ENCODE data around the gene PRKG1.

Gene PRKG1

DNA sequence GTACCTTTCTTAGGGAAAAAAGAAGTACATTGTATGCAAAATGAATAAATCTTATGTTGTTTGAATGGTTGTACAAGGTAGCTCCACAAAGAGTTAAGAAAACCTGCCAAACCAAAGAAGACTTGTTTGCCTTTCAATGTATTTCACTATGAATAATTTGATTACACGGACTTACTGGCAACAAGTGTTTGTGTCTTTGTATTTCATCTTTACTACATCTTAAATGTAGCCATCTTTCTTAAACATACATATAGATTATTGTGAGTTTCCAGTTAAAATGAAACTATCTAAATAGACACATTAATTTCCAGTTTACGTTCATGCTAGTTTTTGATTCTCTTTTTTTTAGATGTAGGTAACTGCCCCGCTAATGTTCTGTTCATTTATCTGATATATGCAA, 2.8 kb downstream of the PRKG1 start:
- no peak for DNase-seq

DNA sequence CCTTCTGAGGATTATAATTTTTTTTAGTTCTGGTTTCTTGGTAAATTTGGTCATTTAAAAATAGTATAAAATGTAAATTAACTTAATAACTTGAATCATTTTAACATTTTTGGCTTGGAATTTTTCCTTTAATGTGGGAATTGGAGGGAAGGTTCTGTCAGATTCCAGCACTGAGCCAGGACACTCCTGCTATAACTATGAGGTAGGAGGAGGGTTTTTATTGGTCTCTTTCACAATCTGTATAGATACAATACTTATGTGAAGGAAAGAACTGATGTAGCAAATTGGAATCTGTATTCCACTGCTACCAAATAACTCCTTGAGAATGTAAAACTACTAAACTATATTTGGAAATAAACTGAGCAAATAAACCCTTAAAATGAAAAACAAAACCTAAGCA, 3.2 kb downstream of the PRKG1 start:
- no peak for DNase-seq

GRCh38 chr10:51079331-51079730, 5.0 kb downstream of the PRKG1 start:
- no peak for DNase-seq

DNA sequence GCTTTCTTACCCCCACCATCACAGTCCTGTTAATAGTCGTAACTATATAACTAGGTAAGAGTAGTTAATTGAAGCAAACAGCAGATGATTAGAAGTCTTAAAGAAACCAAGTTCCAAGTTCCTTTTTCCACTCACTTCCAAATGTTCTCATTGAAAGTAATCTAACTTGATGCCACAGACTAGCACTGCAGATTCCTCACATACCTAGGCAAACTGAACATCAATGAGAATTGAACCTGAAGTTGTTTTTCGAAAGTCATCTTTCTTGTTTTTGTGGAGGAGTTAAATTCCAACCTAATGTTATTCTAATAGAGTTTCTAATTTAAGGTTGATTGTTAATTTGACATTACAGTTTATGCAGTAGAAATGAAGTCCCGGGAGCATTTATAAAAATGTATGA, 5.5 kb downstream of the PRKG1 start:
- DNase-seq, result no peak

DNA sequence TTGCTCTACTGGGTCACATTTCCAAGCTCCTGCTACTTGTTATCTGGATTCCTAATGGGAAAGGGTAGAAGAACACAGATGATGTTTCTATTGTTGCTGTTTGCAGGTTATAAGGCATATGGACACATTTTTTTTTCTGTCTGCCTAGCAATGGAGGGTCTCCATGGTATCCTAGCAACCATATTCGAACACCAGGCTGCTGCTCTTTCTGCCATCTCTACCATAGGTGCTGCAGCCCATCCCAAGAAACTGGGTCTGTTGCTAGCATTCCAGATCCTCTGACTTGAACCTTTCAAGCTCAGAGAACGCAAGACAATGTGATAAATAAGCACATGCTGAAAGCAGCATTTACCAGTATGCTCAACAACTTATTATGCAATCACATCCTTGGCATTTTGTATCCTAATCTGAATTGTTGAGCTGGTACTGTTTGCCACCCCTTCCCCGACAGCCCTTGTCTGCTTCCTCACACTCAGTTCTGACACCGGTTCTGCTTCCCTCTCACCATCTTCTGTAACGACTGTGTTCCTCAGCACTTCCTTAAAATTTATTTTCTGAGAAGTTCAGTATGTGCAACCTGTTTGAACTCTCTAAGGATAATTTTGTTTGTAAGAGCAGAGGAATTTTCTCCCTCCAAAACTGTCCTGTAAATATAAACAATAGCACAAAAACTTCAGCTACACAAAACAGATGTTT, 6.2 kb downstream of the PRKG1 start:
- DNase-seq, result no peak

- no peak for DNase-seq
Observed at GRCh38 chr10:51082857-51083256, 8.6 kb downstream of the PRKG1 start.

- DNase-seq, result no peak
Observed at GRCh38 chr10:51083356-51083853, 9.1 kb downstream of the PRKG1 start.

DNA sequence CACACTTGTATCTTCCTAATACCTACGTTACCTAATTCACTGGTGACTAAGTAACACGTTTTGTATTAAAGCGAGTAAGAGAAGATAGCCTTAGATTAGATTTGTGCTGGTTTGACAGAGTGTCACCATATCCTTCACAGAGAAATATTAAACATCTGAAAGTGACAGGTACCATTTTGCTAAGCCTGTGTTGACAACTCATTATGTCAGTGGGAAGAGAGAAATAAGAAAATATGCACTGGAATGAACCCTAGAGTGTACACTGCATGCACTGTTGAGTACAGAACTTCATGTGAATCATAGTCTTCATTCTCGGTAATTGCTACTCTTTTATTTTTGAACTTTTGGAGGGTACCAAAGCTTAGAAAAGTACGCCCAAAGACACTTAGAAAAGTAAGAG, 10.9 kb downstream of the PRKG1 start:
- DNase-seq, result no peak

DNA sequence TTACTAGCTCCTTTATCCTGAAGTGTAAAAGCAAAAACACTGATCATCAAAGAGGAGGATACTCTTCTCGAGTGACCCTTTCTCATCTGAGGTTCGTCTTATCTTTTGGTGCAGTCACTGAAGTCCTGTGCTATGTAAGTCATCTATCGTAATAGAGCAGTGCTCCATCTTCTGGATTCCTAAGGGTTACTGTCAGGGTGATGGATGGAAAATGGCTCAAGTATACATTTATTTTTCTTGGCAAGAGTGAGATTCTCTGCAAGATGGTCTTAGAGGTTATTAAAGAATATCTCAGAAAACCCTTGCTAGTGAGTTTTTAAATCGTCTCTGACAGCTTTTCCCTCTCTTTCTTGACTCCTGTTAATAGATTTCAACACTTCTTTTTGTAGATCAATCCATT, 12.4 kb downstream of the PRKG1 start:
- DNase-seq, result no peak

- DNase-seq, result no peak
Observed at GRCh38 chr10:51087114-51087513, 12.8 kb downstream of the PRKG1 start.

- no peak for DNase-seq
Observed at GRCh38 chr10:51090190-51090589, 15.9 kb downstream of the PRKG1 start.

DNA sequence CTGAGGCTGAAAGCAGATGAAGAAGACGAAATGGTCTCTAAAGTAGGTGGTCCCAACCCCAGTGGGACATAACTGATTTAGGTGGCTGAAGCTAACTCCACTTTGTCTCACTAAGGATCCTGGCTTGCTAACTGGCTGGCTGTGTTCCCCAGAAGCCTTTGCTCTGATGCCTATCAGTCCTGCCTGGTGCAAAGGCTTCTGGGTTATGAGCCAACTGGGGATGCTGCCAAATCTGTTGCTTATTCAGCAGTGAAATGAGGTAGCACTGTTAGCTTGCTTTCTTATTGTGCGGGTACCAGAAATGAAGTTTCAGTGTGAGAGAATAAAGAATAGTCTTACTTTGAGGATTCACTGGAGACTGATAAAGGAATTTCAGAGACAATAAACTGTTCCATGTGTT, 18.1 kb downstream of the PRKG1 start:
- peak; percentile 32 for DNase-seq

GRCh38 chr10:51095444-51095843, 21.2 kb downstream of the PRKG1 start:
- DNase-seq, result no peak

- no peak for DNase-seq
Observed at GRCh38 chr10:51097546-51097945, 23.3 kb downstream of the PRKG1 start.

GRCh38 chr10:51100221-51100620, 25.9 kb downstream of the PRKG1 start:
- no peak for DNase-seq

DNA sequence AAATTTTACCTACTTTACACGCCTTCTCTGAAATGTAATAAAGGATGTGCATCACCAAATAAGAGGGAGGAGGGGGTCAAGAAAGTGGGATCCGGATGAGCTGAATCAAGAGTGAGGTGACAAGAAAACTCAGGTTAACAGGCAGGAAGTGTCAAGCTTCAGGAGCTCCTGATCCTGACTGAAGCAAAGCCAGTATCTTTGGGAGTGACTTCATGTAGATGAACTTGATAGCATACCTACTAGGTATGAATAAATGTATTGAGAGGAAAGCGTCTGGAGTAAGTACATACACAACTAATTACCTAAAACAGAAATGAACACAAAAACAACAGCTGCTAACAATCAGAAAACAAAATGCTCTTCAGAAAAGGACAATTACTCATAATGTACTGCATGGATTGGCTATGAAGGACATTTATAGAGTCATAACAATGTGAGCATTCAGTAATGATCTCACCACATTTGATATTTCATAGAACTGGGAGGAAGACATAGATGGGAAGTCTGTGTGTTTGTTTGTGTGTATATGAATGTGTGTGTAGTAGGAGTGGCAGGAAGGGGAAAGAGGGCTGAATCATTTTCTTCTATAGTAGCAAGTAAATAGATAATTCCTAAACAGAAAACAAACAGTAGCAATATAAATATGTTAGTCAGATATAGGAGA, 29.4 kb downstream of the PRKG1 start:
- no peak for DNase-seq

DNA sequence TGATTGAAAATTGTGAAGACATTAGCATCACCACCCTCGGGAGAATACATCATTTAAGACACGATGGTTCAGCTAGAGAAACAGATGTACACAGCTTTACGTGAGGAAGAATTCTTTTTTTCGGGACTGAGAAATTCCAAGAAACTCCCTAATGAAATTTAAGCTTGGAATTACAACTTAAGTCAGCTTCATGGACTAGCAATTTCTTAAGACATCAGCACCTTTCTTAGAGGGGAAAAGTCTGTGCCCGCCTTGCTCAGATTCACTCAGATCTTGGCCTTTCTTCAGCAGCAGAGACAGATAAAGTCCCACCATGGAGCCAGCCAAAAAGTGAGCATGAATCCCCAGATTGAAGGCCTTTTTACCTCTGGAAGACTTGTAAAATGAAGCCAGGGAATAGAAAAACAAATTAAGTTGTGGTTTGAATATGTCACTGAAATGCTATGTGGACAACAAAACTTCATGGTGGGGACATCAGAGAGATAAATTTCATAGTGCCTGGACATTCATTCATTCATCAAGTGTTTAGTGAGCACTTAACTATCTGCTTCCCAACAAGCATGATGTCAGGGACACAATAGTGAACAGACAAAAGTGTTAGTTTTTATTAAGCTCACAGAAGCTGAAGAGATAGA, 32.1 kb downstream of the PRKG1 start:
- no peak for DNase-seq

DNA sequence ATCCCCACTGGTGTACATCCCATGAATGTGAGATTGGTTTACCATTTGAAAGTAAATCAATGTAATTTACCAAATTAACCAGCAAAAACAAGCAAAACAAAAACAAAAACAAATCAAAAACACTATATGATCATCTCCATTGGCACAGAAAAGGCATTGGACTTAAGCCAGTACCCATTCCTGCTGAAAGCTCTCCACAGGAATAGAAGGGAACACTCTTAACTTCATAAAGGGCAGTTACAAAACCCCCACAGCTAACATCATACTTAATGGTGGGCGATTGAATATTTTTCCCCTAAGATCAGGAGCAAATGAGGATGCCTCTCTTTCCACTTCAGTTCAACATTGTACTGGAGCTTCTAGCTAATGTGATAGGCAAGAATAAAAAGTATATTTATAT, 34.1 kb downstream of the PRKG1 start:
- DNase-seq, result no peak

DNA sequence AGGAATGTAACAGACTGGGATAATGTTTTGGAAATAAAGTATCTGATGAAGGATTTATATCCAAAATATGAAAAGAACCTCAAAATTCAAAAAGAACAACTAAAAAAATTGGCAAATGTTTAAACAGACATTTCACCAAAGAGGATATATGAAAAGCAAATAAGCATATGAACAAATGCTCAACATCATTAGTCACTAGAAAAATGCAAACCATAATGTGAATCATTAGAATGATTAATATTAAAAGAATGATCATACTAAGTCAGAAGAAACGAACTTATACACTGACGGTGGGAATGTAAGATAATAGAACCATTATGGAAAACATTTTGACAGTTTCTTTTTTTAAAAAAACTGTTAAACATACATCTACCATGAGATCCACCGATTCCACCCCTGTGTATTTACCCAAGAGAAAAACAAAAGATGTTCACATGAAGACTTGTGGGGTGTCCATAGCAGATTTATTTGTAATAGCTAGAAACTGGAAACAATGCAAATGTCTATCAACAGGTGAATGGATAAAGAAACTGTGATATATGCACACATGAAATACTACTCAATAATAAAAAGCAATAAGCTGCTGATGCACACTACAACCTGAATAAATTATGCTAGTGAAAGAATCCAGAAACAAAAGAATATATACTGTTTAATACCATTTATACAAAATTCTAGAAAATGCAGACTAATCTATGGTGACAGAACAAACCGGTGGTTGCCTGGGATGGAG, 35.7 kb downstream of the PRKG1 start:
- DNase-seq, result no peak

- no peak for DNase-seq
Observed at GRCh38 chr10:51112013-51112412, 37.7 kb downstream of the PRKG1 start.

DNA sequence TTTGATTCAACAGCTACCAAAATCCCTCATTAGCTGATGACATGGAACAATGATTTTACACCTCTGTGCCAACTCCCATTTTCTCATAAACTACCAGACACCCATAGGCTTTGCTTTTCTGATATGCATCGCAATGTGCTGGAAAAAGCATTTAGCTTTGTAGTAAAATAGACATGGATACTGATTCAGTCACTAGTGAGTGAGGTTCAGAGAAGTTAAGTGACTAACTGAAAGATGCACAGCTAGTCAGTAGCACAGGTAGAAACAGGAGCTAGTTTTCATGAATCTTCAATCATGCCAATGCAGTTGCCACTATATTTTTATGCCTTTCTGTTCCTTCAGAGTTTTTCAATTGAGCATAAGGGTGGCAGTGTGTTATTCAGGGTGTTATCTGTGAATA, 38.7 kb downstream of the PRKG1 start:
- no peak for DNase-seq

GRCh38 chr10:51117053-51117660, 42.9 kb downstream of the PRKG1 start:
- DNase-seq, result no peak

GRCh38 chr10:51117794-51118193, 43.5 kb downstream of the PRKG1 start:
- DNase-seq, result no peak
